DMS114 treated with DMSO at 0.1 percent for 48 hours (cell line): ENCODE data around the gene KIRREL3.
"Not testable (repeated sequence)": the region's sequence is repeated elsewhere in the genome, so short reads cannot be mapped to it uniquely, and the experiment has no call there.

Source experiments
- DNase-seq: peaks from one replicate; lab custom pipeline; 2025; ENCODE audit not compliant: unreplicated experiment; lab: John Stamatoyannopoulos, UW

Gene KIRREL3

DNA sequence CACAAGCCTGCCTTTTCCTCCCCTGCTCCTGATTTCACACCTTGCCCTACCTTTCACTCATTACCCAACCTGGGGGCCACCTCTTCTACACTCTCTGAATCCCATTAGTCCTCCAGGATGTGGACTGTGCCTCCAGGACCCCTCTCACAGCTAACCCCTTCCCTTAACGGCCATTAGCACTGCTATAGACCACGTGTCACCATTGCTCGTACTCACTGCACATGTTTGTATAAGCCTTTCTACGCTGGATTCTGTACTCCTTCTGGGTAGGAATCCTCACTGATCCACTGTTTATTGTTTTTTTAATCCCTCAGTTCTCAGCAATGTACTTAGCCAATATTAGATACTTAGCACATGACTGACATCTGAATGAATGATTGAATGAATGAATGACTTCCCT, 40.9 kb downstream of the KIRREL3 start:
- DNase-seq: no peak

DNA sequence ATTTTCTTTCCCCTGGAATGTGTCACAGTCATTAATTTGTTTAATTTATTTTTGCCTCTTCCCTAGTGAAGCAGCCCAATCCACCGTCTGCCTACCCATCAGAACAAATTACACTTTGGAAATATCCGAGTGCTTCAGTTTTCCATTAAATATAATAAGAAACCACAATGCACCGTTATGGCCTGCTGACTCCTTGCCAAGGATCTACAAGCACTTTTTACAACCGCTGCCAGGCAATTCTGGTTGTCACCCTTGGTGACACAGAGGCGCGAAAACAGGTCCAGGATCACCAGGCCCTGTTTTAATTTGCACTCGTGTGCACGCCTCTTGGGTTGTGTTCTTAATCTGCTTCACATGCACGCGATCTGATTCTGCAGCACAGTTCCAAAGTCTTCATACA, 43.9 kb downstream of the KIRREL3 start:
- DNase-seq: no peak

DNA sequence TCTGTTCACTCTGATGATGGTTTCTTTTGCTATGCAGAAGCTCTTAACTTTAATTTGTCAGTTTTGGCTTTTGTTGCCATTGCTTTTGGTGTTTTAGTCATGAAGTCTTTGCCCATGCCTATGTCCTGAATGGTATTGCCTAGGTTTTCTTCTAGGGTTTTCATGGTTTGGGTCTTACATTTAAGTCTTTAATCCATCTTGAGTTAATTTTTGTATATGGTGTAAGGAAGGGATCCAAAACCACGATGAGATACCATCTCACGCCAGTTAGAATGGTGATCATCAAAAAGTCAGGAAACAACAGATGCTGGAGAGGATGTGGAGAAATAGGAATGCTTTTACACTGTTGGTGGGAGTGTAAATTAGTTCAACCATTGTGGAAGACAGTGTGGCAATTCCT, 48.0 kb downstream of the KIRREL3 start:
- not testable (repeated sequence) for DNase-seq

DNA sequence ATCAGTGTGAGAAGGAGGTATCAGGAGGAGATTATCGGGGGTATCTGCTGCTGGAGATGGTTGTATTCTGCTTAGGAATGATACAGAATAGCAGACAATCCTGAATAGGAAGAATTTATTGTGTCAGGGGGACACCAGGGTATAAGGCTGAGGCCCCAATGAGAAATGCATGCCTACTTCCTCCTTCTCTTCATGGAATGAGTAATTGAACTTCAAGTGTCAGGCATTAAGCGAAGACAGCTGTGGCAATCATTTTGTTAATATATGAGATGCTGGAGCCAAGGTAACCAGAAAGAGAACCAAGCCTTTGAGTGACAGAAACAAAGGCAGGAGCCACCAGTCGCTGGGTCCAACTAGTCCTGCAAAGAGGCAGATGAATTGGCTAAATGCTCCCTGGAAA, 49.1 kb downstream of the KIRREL3 start:
- DNase-seq: no peak

DNA sequence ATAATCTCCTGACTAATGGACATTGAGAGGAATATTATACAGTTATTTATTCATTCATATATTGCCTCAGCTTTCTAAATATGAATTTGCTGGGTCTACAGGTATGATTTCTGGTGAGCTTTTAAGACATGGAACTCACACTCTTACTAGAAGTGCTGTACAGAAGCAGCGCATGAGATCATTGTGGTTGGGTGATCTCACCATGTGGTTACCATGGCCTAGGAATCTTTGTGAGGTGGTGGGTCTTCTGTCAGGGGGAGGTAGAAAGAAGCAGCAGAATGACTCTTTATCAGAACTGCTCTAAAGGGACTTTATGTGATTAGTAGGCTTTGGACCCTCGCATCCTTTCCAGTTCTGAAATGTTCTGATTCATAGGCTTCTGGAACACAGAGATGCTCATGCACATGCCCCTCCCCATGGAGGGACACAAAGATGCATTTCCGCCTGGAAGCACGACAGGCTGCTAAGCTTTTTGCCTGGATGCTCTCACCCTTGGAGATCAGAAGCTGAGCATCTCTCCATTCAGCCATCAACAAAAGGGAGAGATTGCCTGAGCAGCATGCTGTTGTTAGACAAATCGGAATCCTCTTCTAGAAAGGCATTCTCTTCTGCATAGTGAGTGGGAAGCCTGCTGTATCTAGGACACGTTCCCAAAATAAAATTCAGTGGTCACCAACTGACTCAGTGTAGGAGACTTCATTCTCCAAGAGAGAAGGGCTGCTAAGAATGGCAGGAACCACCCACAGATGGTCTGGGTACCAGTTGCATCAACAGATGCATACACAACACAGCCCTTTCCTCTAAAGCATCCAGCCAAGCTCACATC, 51.3 kb downstream of the KIRREL3 start:
- no peak for DNase-seq

DNA sequence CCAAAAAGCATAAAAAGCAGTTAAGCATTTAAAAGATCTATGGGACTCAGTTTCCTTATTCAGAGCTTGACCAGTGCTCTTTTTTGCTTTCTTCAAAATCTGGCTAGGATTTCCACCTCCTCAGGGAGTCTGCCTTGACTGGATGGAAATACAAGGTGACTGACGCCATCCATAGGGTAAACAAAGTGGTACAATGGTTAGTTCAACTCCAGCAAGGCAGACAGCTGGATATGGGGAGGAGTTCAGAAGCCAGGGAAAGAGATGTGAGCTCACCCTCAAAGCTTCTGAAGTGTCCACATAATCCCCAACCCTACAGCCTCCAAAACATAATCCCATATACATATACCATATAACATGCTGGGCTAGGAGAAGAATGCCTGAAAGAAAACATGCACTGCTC, 52.0 kb downstream of the KIRREL3 start:
- no peak for DNase-seq

DNA sequence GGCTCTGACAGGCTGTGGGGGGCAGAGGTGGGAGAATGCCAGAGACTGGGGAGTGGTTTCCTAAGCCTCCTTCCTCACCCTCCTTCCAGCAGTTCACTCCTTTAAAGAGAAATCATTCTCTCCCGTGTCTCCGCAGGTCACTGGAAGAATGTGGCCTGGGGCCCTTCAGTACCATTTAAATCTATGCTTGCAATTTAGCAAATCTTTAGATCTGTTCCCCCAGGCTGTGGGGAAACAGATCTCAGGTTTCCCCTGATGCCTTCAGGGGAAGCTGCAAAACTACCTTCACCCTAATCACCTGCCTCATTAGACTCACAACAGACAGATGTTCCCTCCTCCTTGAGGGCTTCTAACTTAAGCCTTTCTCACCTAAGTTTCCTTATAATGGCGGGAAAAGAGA, 55.3 kb downstream of the KIRREL3 start:
- DNase-seq: no peak

DNA sequence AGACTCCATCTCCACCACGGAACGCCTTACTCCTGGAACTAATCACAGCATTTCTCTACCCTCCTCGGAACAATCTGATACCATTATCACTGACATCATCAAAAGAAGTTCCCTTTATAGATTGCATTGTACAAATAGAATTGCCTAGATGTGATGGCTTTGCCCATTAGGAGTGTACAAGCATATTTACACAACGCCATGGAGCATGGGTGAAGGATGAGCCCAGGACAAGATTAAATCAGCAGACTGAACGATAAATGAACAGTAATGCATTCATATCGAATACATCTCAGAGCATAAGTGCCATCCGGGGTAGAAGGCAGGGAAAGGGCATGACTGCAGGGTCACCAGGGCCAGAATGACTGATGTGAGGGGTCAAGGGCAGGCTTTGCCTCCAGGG, 57.3 kb downstream of the KIRREL3 start:
- no peak for DNase-seq

DNA sequence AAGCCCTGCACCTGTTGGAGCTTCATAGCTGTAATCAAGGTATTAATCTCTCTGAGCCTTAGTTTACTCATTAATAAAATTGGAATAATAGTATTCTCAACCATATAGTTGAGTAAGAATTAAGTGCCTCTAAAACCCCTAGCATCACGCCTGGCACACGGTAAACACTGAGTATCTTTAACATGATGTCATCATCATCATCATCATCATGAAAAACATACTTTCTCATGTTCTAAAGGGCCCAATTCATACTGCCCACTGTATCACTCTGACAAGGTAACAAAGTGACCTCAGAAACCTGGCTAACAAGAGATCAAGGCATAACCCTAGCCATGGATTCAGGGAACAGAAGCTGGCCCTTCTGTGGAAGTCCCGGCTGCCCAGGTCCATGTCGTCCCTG, 58.4 kb downstream of the KIRREL3 start:
- no peak for DNase-seq

DNA sequence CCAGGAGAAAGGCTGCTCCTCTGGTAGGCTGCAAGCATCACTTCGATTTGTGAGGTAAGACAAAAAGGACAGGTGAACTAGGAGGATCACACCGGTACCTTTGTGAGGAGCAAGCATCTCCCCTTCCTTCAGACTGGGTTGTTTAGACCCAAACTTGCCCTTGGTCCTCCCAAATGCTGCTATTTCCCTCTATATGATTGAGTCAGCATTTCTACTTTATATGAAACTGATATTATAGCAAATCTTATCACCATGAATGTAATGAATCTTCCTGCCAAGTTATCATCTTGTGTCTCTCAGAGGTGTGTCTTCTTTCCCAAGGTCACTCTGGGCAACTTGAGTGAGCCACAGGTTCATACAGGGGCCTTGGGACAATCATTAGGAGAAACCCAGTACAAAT, 61.0 kb downstream of the KIRREL3 start:
- DNase-seq: no peak

DNA sequence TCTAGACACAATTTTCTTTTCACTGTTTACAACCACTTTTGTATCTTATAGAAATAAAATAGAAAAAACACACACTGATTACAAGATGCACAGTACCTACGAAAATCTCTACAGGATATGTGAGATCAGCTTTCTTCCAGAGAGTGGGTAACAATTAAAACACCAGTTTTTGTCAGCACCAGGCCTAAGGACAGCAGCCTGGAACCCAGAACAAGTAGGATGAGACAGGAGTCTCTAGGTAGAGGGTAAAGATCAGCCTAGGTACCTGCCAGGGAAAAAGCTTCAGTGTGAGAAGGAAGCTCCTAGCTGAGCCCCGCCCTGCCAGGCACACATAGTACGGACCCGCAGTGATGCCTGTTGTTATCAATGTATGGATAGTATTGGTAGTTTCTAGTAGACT, 61.9 kb downstream of the KIRREL3 start:
- DNase-seq: no peak

DNA sequence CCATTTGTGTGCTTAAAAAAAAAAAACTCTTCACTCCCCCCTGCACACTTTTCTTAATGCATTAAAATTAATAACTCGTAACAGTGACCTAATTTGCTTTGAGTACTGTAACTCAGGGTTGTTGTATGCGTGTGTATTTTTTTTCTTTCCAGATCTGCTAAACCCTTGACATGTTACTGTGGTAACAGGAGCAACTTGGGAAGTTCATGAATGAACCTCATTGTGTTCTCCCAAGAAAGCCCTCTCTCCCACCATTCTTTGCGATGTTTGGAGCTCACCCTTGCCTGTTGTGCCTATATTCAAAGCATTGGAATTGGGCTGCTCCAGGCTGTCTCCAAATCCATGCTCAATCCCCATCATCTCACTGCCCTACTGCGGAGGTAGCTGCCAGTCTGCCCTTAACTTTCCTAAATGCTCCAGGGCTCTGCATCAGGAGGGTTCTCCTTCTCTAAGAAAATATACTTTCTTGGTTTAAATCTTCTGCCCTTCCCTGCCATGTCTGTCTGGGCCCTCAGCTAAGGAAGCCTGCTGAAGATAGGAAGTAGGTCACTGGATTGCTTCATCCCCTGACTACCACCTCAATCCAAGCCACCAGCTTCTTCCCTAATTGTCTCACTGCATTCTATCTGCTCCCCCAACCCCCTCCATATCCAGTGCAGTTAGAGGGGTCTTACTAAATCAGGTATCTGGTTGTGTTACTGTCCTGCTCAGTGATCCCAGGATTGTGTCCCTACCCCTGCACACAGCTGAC, 70.3 kb downstream of the KIRREL3 start:
- no peak for DNase-seq

DNA sequence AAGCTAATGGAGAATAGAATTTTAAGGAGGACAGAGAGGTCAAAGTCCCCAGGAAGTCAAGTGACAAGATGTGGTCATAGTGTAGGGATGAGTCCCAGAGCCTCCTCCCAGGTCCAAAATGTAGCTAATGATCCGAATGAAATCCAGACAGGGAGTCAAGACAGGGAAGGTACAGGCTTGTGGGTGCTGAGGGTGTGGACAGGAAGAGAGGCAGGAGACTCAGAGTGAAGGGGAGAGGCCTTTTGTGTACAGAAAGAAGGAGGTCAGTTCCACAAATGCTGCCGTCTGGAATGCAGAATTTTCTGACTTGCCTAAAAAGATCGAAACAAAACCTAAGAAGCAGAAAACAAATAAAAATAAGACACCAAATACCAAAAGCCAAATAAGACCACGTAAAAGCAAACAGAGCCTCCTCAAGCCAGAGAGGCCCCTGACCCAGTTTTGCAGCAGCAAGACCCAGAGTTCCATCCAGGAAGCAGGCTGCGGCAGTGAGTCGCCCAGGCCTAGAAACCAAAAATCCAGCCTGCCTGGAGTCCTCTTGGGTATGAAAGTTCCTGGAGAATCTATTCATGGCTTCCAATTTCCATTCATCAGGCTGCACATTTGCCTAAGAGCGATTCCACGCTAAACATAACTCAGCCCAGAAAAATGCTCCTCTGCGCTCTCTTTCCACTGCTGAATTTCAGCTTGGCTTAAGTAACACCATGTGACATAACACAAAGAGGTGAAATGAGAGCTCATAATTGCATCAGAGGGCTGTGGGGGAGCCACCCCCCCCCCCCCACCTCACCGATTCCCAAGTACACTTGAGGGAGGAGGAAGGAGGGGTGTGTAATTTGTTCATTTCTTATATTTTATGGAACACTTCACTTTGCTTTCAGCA, 71.2 kb downstream of the KIRREL3 start:
- no peak for DNase-seq

DNA sequence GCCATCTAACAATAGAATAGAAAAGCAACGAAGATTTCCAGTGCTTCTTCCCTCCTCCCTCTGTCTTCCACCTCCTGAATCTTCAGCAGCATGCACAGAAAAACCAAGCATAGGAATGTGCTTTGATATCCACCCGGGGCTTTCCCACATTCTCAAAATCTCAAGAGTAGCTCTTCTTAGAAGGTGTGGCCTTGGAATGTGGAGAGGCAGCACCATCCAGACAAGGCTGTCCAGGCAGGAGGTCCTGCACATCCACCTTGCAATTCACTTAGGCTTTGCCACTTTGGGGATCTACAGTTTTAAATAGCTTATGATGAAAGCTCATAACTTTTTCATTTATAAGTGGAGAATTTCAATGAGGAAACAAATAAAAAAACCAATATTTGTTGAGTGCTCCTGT, 72.9 kb downstream of the KIRREL3 start:
- DNase-seq: no peak

DNA sequence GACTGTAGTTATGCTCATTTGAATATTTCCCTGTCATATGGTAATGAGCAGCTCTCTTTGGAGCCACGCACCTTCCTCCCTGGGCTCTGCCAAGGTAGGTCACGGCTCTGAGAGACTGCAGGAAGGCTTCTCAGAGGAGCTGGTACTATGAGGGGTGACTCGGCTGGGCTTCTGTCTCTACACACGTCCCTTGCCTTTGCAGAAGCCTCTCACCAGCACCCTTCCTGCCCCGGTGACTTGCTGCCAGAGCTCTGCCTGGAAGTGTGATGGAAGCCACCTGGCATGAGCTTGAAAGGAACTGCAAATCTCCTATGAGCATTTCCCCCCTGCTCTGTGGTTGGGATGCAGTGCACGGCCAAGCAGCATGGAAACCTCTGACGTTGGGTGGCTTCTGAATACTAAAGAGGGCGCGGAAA, 74.2 kb downstream of the KIRREL3 start:
- DNase-seq: no peak

DNA sequence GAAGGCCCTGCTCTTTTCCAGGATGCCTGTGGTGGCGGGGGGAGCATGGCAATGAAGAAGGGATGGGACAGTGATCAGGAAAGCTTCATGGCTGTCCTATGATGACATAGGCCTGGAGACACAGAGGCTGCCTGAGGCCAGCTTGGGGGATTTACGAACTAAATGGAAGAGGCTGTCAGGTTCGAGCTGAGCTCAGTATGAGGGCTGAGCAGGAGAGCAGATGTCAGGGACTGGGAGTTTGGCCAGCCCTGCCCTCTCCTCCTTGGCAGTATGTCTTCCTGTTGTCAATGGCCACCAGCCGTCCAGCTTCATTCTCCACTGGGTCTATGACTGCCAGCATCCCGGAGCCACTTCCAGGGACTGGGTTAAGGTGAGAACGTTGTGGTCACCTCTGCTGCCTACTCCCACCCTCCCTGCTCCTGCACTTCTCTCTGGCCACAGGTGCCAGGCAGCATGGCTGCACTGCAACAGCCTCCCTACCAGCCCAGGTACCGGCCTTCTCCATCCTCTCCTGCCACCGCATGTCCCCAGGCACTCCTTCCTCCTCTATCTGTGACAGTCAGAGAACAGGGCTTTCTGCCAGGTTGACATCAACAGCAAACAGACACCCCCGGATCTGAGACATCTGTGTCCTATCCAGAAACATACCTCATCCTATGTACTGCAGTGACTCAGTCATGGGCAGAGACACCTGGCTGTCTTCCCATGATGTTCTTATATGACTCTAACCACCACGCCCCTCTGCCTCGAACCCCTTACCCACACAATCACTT, 75.1 kb downstream of the KIRREL3 start:
- no peak for DNase-seq

DNA sequence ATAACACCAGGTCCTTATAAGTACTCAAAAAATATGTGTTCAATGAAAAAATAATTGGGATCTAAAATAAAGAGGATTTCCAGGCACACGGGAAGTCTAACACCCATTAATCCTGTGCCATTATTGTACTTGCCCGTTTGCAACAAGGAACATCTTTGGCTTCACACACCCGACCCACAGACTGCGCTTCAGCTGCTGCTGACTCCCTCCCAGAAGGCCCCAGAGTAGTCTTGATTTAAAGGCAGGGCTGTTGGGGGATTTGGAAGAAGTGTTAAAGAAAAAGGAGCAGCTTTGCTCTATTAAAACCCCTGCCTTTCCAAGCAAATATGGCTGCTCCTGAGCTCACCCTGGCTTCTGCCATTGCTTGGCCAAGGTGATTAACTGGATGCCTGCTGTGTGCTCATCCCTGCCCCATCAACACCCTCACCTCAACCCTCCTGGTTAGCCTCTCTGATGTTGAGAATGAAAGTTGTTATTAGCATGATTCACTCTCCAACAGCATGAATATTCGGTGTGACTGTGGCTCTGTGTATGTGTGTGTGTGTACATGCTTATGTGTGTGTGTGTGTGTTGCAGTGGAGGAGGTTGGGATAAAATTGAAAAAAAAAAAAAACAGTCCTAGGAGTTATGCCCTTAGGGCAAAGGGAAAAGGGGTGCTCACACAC, 76.1 kb downstream of the KIRREL3 start:
- DNase-seq: no peak

DNA sequence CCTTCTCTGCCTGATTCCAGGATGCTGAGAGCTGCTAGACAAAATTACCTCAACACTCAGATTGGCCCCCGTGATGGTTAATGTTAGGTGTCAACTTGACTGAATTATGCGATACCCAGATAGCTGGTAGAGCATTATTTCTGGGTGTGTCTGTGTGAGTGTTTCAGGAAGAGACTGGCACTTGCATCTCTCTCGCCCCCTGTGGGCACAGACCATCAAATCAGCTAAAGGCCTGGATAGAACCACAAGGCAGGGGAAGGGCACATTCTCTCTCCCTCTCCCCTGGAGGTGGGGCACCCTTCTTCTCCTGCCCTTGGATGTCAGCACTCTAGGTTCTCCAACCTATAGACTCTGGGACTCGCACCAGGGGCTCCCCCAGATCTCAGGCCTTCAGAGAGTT, 79.7 kb downstream of the KIRREL3 start:
- no peak for DNase-seq

DNA sequence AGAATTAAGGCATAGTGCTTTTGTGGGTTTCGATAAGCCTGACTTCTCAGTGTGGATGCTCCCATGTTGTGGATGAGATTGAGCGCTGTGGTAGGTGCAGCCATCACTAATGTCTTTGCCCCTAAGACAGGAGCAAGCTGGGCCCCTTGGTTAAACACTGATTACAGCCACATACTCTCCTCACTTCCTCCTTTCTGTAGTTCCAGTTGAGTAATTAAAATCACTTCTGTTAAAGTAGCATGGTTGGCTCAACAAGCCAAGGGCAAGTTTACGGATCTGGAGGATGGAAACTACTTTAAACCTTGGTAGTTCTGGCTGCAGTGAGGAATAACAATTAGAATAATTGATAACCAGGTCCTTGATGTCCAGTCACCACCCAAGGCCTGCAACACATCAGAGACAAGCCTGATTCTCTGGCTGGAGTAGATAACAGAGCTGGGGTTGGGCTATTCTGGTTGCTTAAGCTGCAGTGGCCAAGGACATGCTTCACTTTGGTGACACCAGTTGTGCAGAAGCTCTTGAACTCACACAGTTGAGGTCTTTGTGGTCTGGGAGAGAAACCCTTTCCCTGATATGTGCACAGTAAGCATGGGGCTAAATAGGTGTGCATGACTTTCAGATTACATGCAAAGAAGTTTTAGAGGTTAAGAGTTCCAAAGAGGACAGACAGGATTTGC, 81.3 kb downstream of the KIRREL3 start:
- no peak for DNase-seq

DNA sequence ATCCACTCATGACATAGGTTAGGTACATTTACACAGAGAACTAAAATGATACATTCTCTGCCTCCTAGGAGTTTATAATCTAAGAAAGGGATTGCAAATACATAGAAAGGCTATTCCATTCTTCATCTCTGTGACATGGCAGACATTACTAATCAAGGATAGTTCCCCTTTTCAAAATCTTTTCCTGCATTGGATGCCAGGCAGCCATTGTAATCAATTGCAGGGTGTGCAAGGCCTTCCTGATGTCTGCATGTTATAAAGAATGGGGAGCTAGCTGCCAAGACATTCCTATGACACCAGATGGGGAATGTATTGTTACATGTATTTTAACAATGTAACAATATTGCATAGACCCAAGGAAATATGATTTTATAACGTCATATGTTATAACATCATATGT, 82.0 kb downstream of the KIRREL3 start:
- DNase-seq: no peak
